GM12865 (cell line): ENCODE results near the gene EFTUD2.

ENCODE experiments used
- DNase-seq: peaks from one replicate; pipeline ENCODE4 v3.0.0; 2010; ENCODE audit warnings: low read depth
- H3K4me3 ChIP-seq: 2 replicates; pipeline ENCODE4 v1.5.1; 2011; ENCODE audit warnings: mild to moderate bottlenecking, low read depth, low read length, control low read depth
- TF ChIP-seq, protein P1 (sequence below): IDR thresholded peaks from 2 replicates; pipeline ENCODE4 v1.5.1; 2011; ENCODE audit warnings: low read length, control low read depth, low read depth, inconsistent platforms; ENCODE audit not compliant: insufficient read depth; ENCODE audit errors: missing control alignments

The EFTUD2 gene

DNA sequence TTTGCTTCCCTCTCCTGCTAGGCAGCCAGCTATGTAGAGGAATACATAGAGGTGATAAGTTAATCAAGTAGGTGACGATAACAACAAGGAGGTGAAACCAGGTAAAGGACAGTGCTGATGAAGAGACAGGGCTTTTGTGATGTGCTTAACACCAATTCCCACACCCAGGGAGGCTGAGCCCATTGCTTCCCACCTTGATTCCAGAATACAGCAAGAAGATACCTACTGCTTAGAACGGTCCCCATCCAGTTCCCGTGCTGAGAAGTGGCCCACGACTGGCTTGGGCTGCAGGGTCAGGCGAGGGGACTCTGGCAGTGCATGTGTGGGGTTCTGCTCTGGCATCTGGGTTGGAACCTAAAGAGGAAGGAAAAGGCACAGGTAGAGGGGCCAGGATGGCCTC is 32.1 kb upstream of the EFTUD2 start:
- DNase-seq = no peak
- TF ChIP-seq, protein P1, sequence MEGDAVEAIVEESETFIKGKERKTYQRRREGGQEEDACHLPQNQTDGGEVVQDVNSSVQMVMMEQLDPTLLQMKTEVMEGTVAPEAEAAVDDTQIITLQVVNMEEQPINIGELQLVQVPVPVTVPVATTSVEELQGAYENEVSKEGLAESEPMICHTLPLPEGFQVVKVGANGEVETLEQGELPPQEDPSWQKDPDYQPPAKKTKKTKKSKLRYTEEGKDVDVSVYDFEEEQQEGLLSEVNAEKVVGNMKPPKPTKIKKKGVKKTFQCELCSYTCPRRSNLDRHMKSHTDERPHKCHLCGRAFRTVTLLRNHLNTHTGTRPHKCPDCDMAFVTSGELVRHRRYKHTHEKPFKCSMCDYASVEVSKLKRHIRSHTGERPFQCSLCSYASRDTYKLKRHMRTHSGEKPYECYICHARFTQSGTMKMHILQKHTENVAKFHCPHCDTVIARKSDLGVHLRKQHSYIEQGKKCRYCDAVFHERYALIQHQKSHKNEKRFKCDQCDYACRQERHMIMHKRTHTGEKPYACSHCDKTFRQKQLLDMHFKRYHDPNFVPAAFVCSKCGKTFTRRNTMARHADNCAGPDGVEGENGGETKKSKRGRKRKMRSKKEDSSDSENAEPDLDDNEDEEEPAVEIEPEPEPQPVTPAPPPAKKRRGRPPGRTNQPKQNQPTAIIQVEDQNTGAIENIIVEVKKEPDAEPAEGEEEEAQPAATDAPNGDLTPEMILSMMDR = no peak

DNA sequence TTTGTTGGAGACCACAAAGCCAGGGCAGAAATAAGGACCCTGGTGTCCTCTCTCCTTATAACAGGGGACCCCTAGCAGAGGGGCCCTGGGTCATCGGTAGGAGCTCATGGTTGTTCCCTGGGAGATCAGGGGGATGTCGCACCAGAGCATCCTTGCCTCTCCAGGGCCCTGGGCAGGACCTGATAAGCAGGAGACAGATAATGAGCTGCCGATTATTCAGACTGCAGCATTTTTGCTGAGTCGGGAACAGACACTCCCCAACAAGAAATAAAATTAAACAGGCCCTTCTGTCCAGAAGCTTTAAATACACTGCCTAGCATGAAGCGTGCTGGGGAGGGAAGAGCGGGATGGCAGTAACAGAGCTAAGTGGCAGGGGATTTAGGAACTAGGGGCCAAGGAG is 31.4 kb upstream of the EFTUD2 start:
- TF ChIP-seq, protein P1 = no peak
- DNase-seq = no peak

More for the DNA sequence above, 32.1 kb upstream of the EFTUD2 start:
- H3K4me3 ChIP-seq = no peak overlapping the region

DNA sequence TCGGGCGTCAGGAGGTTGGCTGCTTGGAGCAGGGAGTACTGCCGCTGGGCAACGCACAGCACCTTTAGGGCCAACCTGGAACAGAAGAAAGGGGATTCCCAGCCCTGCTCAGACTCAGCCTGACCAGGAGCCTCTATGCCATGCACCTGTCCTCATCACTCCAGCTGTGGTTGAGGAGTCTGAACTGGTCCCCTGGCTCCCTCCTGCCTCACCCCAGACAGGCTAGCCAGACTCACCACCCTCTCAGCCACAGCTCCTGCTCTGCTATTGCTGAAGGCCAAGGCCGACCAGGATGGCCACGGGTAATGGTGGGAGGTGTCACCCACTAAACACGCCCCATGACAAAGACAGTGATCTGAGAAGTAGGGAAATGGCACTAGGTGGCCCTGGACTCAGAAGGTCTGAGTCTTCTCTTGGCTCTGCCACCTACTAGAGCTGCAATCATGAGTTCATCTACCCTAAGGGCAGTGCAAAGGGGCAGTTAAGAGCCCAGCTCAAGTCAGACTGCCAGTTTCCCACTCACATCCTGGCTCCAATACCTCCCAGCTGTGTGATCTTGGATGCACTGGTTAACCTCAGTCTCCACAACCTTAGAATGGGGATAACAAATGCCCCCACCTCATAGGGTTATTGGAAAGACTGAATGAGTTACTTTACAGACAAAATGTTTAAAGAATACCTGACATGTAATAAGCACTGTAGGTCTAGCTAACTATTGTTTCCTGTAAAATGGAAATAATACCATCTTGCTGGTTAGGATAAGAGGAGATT is 29.9 kb upstream of the EFTUD2 start:
- H3K4me3 ChIP-seq = no peak overlapping the region
- TF ChIP-seq, protein P1 = no peak
- no peak for DNase-seq

More for the DNA sequence above, 31.4 kb upstream of the EFTUD2 start:
- H3K4me3 ChIP-seq = no peak overlapping the region

DNA sequence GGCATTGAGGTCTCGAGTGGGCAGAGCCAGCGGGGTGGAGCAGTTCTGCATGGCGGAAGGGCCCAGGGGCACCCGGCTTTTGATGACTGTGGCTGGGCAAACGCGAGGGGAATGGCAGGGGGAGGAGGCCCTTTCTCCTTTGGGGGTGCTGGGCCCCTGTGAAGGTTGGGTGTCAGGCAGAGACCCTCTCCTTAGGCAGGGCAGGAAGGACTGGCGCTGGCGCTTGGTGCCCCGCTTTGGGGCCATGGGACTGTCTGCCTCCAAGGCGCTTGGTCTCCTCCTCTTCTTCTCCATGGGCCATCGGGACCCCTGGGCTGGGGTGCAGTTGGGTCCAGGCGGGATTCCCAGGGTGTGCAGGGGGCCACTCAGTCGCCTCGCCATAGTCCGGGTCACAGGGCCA is 28.9 kb upstream of the EFTUD2 start:
- DNase-seq = no peak
- TF ChIP-seq, protein P1 = no peak
- H3K4me3 ChIP-seq = no peak overlapping the region

DNA sequence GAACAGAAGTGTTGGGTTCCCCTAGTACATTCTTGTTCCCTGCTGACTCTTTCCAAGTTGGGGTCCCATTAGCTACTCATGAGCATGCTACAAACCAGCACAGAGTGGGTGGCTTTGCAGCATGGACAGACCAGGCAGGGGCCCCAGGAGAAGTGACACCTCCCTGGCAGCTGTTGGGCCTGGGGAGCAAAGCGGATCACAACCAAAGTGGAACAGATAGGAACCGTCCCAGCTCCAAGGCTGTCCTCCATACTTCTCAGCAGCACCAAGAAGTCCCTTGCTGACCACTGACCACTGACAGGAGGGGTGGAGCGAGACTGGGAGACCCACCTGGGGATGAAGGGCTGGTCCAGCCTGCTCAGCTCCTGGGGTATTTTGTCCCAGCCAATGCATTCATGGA is 28.5 kb upstream of the EFTUD2 start:
- no peak for DNase-seq
- no peak overlapping the region for H3K4me3 ChIP-seq
- TF ChIP-seq, protein P1 = no peak

DNA sequence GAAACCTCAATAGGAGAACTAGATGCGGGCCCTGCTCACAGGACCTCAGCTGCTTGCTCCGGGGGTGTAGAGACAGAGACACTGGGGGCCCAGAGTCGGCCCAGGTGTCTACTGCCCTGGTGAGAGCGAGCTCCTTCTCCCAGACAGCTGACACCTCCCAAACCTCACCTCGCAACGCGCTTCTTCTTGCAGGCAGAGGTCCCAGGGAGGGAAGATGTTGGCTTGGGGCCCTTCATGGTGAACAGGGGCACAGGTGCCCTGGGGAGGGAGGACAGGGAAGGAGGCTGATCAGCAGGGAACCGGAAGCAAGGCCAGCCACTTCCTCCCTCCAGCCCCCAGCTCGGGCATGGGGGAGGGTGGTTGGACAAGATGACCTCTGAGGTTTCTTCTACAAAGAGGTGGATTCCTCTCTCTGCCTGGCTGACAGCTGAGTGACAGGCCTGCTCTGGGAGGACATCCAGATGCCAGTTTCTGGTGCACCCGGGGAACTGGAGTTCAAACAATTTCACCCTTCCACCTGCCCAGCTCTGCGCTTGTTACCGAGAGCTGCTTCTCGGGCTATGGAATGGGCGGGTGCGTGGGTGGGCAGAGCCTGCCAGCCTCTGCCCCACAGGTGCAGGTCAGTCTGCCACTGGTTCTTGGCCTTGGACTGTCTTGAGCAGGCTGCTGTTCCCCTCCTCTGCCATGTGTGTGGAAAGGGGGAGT is 27.7 kb upstream of the EFTUD2 start:
- H3K4me3 ChIP-seq = no peak overlapping the region

More for the DNA sequence above, 27.7 kb upstream of the EFTUD2 start:
- TF ChIP-seq, protein P1 = no peak
- DNase-seq = no peak
